K562 treated with DMSO at 1 percent for 48 hours (cell line): ENCODE data around the gene SLC2A1. TPM values are rescaled to one million over a fixed set of nuclear protein-coding genes. Genes with fewer than 3 reads are reported as not detected.

ENCODE experiments used
- total RNA-seq: library from RNA; unstranded; fragments of 300-600 nt; gene quantifications from 2 replicates; pipeline ENCODE4 v1.2.3, GENCODE V29; 2022; ENCODE audit warnings: low replicate concordance; ENCODE audit errors: extremely low read depth

The SLC2A1 gene
- total RNA-seq = 1,332 TPM in 1 of 2 replicates, not detected in the other

DNA sequence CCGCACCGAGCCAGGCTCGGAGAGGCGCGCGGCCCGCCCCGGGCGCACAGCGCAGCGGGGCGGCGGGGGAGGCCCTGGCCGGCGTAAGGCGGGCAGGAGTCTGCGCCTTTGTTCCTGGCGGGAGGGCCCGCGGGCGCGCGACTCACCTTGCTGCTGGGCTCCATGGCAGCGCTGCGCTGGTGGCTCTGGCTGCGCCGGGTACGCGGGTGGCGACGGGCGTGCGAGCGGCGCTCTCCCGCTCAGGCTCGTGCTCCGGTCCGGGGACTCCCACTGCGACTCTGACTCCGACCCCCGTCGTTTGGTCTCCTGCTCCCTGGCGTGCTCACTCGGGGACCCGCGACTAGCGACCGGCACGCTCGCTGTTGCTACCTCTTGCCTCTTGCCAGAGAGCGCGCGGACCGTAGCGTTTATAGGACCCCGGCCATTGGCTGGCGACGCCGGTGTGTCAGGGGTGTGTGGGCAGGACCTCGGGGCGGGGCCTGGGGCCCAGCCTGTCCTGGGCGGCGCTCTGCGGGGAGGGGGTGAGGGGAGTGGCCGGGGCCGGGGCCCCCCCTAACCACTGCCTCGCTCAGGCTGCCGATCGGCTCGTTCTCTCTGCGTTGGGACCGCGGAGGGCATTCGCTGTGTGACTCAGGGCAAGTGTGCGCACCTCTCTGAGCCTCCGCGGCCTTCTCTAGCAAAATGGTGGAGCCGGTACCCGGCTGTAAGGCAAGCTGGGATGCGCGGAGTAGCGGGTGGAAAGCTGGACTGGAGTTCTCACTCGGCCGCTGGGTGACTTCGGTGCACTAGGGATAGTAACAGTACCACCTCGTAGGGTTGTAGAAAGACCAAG lies at the start of gene SLC2A1:
SLC2A1 (minus strand) TSS at position 381 of the 832 bp plus-strand sequence; CDS start at position 164, 217 bp downstream.

Other genes starting within 250 kb of the SLC2A1 start
- gene CLDN19, start 218.6 kb downstream of the SLC2A1 start, total RNA-seq = not detected in 2 replicates
- 281 TPM in 1 of 2 replicates, not detected in the other for gene P3H1, start 191.8 kb downstream of the SLC2A1 start, total RNA-seq
- gene C1orf50, start 191.6 kb downstream of the SLC2A1 start, total RNA-seq = not detected in 2 replicates
- not detected in 2 replicates for gene TMEM269, start 173.9 kb downstream of the SLC2A1 start, total RNA-seq
- not detected in 2 replicates for gene ERMAP, start 141.7 kb downstream of the SLC2A1 start, total RNA-seq
- gene SVBP, start 141.5 kb downstream of the SLC2A1 start, total RNA-seq = not detected in 2 replicates
- not detected in 2 replicates for gene ZNF691, start 112.3 kb downstream of the SLC2A1 start, total RNA-seq
- not detected in 2 replicates for gene EBNA1BP2, start 213.4 kb upstream of the SLC2A1 start, total RNA-seq
- gene CFAP57, start 213.5 kb upstream of the SLC2A1 start, total RNA-seq = not detected in 2 replicates